Lung (tissue), 12 donors: ENCODE measurements around the gene ZNF665. TPM values are rescaled to one million over a fixed set of nuclear protein-coding genes. Genes with fewer than 3 reads are reported as not detected.
A peak's percentile ranks its signal among the peaks of the same experiment; 100 is the strongest.

Experiments
- ATAC-seq: fragments of 200-7000 bp; cut with Tn5 transposase; one replicate; pipeline ENCODE4 v1.9.1; 2020; ENCODE audit warnings: moderate number of reproducible peaks; ENCODE audit not compliant: insufficient read depth, low FRiP score
- DNase-seq, 3 donors: peaks; one replicate each; pipeline ENCODE4 v3.0.0-alpha.2; 2013 to 2017
- H3K27ac ChIP-seq, 2 donors: one replicate each; pipeline ENCODE4 v1.5.1; 2013; ENCODE audit warnings: mild to moderate bottlenecking in 2 of 2, moderate library complexity in 2 of 2, control low read depth in 1 of 2, inconsistent platforms in 1 of 2, low read depth in 1 of 2, low read length in 1 of 2
- H3K27me3 ChIP-seq, 3 donors: one replicate each; pipeline ENCODE4 v1.5.1; 2013; ENCODE audit warnings: low read length in 2 of 3; ENCODE audit not compliant: control insufficient read depth in 3 of 3, insufficient read depth in 3 of 3
- H3K36me3 ChIP-seq, 4 donors: one replicate each; pipeline ENCODE4 v1.5.1; 2013; ENCODE audit warnings: low read length in 4 of 4, mild to moderate bottlenecking in 1 of 4, moderate library complexity in 1 of 4; ENCODE audit not compliant: control insufficient read depth in 4 of 4, insufficient read depth in 4 of 4
- H3K4me1 ChIP-seq, 5 donors: one replicate each; pipeline ENCODE4 v1.5.1; 2013; ENCODE audit warnings: low read length in 5 of 5, mild to moderate bottlenecking in 2 of 5, moderate library complexity in 1 of 5; ENCODE audit not compliant: control insufficient read depth in 5 of 5, insufficient read depth in 5 of 5
- H3K4me3 ChIP-seq: one replicate; pipeline ENCODE4 v1.5.1; 2013; ENCODE audit warnings: mild to moderate bottlenecking, control low read depth, moderate library complexity
- H3K9ac ChIP-seq, 2 donors: one replicate each; pipeline ENCODE4 v1.5.1; 2013; ENCODE audit warnings: low read length in 2 of 2, control low read depth in 1 of 2; ENCODE audit not compliant: insufficient read depth in 1 of 2
- H3K9me3 ChIP-seq, 4 donors: one replicate each; pipeline ENCODE4 v1.5.1; 2013; ENCODE audit warnings: low read length in 3 of 4, mild to moderate bottlenecking in 1 of 4, moderate library complexity in 1 of 4; ENCODE audit not compliant: control insufficient read depth in 4 of 4, insufficient read depth in 3 of 4
- CTCF ChIP-seq: IDR thresholded peaks from 2 replicates; pipeline ENCODE4 v1.5.1; 2012; ENCODE audit warnings: mild to moderate bottlenecking; ENCODE audit errors: control extremely low read depth, extremely low read depth
- WGBS, 2 donors: extraction: QIAGEN DNeasy Blood & Tissue Kit; methylation state at CpG; one replicate each; pipeline ENCODE4 v1.1.7; 2013; 5-methylcytosine and 5-hydroxymethylcytosine counted together
- polyA plus RNA-seq, 2 donors: library from polyadenylated mRNA; stranded (reverse); fragments of 200-250 nt; gene quantifications; one replicate each; pipeline ENCODE4 v1.2.1, GENCODE V29; 2013
- total RNA-seq, 2 donors: library from RNA; depleted of rRNA in 1 of 2; stranded (reverse); fragments of >200 nt in 1 of 2; gene quantifications; one replicate each; pipeline ENCODE4 v1.2.1, GENCODE V29; 2014 to 2021
- donor health status: control.
- donor health status: control.
- donor health status: Bipolar disorder and iron deficiency.
- donor health status: healthy.
- donor health status: DM: yes; HTN: yes; CAD: no.

The ZNF665 gene
- total and polyA plus RNA-seq, 4 donors: 2.0 to 6.7 (median 2.7) TPM

GRCh38 chr19:53147645-53148044 is 45.5 kb downstream of the ZNF665 start:
- H3K9me3 ChIP-seq: peaks cover 5 to 43% (median 23%) of the 10 kb centered on the region in 4 donors
- H3K4me3 ChIP-seq: no peak overlapping the region
- H3K27me3 ChIP-seq: no peaks in the 10 kb centered on the region
- H3K27ac ChIP-seq: no peak overlapping the region
- DNase-seq: no peak
- ATAC-seq: no peak
- no peaks in the 10 kb centered on the region for H3K4me1 ChIP-seq
- peaks cover 18 to 54% (median 41%) of the 10 kb centered on the region in 4 donors for H3K36me3 ChIP-seq
- no peak overlapping the region for H3K9ac ChIP-seq
- TF ChIP-seq CTCF: no peak

- Histone ChIP-seq H3K36me3 (peaks cover 9 to 33% (median 25%) of the 10 kb centered on the region in 4 donors), H3K4me1 (no peaks in the 10 kb centered on the region), H3K27me3 (no peaks in the 10 kb centered on the region), H3K9ac (no peak overlapping the region), H3K4me3 (no peak overlapping the region), H3K27ac (no peak overlapping the region), H3K9me3 (peaks cover 17 to 47% (median 20%) of the 10 kb centered on the region in 4 donors)
- no peak for TF ChIP-seq CTCF
- ATAC-seq (no peak), DNase-seq (no peak)
- WGBS, 2 donors: 97 to 98% methylated on average over 4 of the region's 4 CpGs
Observed at GRCh38 chr19:53140351-53140750, 52.8 kb downstream of the ZNF665 start.

GRCh38 chr19:53136432-53136831 is 56.7 kb downstream of the ZNF665 start:
- Histone ChIP-seq H3K27me3 (no peaks in the 10 kb centered on the region), H3K4me1 (peaks cover 0 to 12% (median 3%) of the 10 kb centered on the region in 5 donors), H3K4me3 (no peak overlapping the region), H3K9me3 (peaks cover 10 to 30% (median 16%) of the 10 kb centered on the region in 4 donors), H3K27ac (no peak overlapping the region), H3K9ac (no peak overlapping the region), H3K36me3 (peaks cover 2 to 11% (median 7%) of the 10 kb centered on the region in 4 donors)
- 85 to 91% methylated on average over 3 of the region's 3 CpGs for WGBS, 2 donors
- no peak for TF ChIP-seq CTCF
- ATAC-seq: no peak
- DNase-seq: peak in 1 of 3 donors; percentile 14
